K562 (cell line): ENCODE measurements around the gene POLD1. TPM values are rescaled to one million over a fixed set of nuclear protein-coding genes. Genes with fewer than 3 reads are reported as not detected.

Experiments used
- DACH1 ChIP-seq: fragments of 450-650 bp; IDR thresholded peaks from 2 replicates; pipeline ENCODE4 v1.6.1; 2018; ENCODE audit not compliant: partially characterized antibody
- FOXA3 ChIP-seq, 2 experiments: fragments of 450-650 bp in 1 of 2; sonication (generic) in 1 of 2; formaldehyde crosslinking; IDR thresholded peaks in 1 of 2; conservative IDR thresholded peaks in 1 of 2; 2 replicates each; pipeline versions ENCODE4 v1.4.0 to v1.8.0; 2020 to 2022; ENCODE audit warnings: mild to moderate bottlenecking in 2 of 2, missing genetic modification reagents in 1 of 2
- HDGF ChIP-seq: fragments of 450-650 bp; IDR thresholded peaks from 2 replicates; pipeline ENCODE4 v1.6.1; 2016
- HEY1 ChIP-seq: fragments of 250-450 bp; sonication (Bioruptor Pico); IDR thresholded peaks from 2 replicates; pipeline ENCODE4 v1.5.0; 2020; ENCODE audit warnings: mild to moderate bottlenecking, moderate library complexity, borderline replicate concordance
- PHTF2 ChIP-seq: fragments of 250-450 bp; sonication (Bioruptor Pico); IDR thresholded peaks from 2 replicates; pipeline ENCODE4 v1.5.0; 2021; ENCODE audit warnings: mild to moderate bottlenecking
- PURB ChIP-seq: sonication (generic); formaldehyde crosslinking; IDR thresholded peaks from 2 replicates; pipeline ENCODE4 v1.9.0; 2021; ENCODE audit warnings: low read depth, mild to moderate bottlenecking, missing genetic modification reagents
- TGIF2 ChIP-seq: sonication (generic); formaldehyde crosslinking; IDR thresholded peaks from 2 replicates; pipeline ENCODE4 v1.8.1; 2022; ENCODE audit warnings: mild to moderate bottlenecking, missing genetic modification reagents, moderate library complexity
- TRIM24 ChIP-seq, 2 experiments: fragments of 450-650 bp; IDR thresholded peaks; 2 replicates each; pipeline ENCODE4 v1.6.1; 2016
- ZNF165 ChIP-seq: fragments of 250-450 bp; sonication (Bioruptor Pico); IDR thresholded peaks from 2 replicates; pipeline ENCODE4 v1.4.0; 2020; ENCODE audit warnings: borderline replicate concordance
- ZNF184 ChIP-seq: sonication (generic); formaldehyde crosslinking; IDR thresholded peaks from 2 replicates; pipeline ENCODE4 v1.5.0; 2020; ENCODE audit warnings: missing genetic modification reagents
- ZNF717 ChIP-seq: fragments of 250-450 bp; sonication (Bioruptor Pico); IDR thresholded peaks from 2 replicates; pipeline ENCODE4 v1.5.0; 2021
- polyA plus RNA-seq, 8 experiments: library from polyadenylated mRNA; depleted of rRNA in 4 of 8; stranded (reverse) in 5 of 8; unstranded in 3 of 8; fragments of >200 nt; fragmentation: Nextera tagmentation in 2 of 8; fragmentation: Illumina TruSeq in 1 of 8; extraction: Ambion mirVana in 2 of 8; extraction: Trizol in 1 of 8; gene quantifications; 2 replicates each; pipeline versions ENCODE4 v1.2.1 to v1.2.3, GENCODE V29; 2011 to 2014; ENCODE audit warnings: inconsistent platforms in 1 of 8, missing spikeins in 1 of 8
- total RNA-seq, 7 experiments: library from RNA; depleted of rRNA in 6 of 7; stranded (reverse); fragments of >200 nt in 6 of 7; fragmentation: Illumina TruSeq in 2 of 7; extraction: Trizol in 2 of 7; gene quantifications; 2 replicates each; pipeline versions ENCODE4 v1.2.1 to v1.2.3, GENCODE V29; 2011 to 2021; ENCODE audit warnings: low replicate concordance in 1 of 7
- TF ChIP-seq, protein P1 (sequence below): sonication (generic); formaldehyde crosslinking; IDR thresholded peaks from 2 replicates; pipeline ENCODE4 v1.8.0; 2022; ENCODE audit warnings: missing genetic modification reagents, mild to moderate bottlenecking, borderline replicate concordance
- TF ChIP-seq, protein P2 (sequence below), 2 experiments: fragments of 450-650 bp in 1 of 2; IDR thresholded peaks; 2 replicates each; pipeline ENCODE4 v1.6.1; 2011 to 2017; ENCODE audit warnings: low read depth in 2 of 2, antibody characterized with exemption in 1 of 2, borderline replicate concordance in 1 of 2, low read length in 1 of 2, mild to moderate bottlenecking in 1 of 2, mixed read lengths in 1 of 2; ENCODE audit not compliant: control insufficient read depth in 1 of 2
- TF ChIP-seq, protein P3 (sequence below): fragments of 200-800 bp; sonication (Bioruptor generic); IDR thresholded peaks from 2 replicates; pipeline ENCODE4 v1.6.1; 2017; ENCODE audit warnings: missing genetic modification characterization, missing compliant biosample characterization

Gene POLD1
- total and polyA plus RNA-seq, 9 of the 15 experiments (the other 6 are each of a cell fraction or from before 2014, with no cell fraction given) = 1.3 to 312 (median 47.8) TPM

DNA sequence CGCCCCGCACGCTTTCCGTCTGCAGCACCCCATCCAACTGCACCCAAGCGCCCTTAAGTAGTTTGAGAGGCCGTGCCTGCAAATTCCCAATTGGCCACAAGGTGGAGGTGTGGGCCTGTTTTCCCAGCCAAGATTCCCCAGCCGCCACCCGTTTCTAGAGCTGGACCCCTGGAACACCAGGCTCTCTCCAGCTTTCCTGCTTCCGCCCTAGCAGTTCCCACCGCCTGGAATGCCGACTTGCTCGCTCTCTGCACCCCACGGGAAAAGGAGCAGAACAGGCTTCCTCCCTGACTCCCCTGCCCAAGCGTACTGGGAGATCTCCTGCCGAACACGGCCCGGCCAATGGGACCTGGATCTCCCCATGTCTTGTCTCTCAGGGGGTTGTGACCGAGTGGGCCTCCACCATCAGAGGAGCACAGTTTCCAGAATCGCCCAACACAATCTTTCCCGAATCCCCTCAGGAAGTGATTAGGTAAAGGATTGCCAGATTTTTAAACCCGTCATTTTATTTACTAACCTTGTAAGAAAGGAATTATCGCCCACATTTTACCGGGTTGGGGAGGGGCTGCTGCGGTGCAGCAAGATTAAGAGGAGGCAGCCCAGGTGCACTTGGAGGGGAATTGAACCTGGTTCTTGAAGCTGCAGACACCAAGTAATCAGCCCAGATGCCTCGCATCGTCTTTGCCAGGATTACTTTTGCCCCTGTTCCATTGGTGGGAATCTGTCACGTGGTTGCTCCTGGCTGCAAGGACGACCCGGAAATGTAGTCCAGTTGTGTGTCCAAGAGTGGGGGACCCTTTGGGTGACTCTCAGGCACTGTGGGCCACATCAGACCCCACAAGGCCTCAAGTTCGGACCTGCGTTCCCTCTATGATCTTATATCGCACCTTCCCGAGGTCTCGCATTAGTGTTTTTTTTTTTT lies 15.2 kb upstream of the POLD1 start (continued):
- TF ChIP-seq, protein P1, sequence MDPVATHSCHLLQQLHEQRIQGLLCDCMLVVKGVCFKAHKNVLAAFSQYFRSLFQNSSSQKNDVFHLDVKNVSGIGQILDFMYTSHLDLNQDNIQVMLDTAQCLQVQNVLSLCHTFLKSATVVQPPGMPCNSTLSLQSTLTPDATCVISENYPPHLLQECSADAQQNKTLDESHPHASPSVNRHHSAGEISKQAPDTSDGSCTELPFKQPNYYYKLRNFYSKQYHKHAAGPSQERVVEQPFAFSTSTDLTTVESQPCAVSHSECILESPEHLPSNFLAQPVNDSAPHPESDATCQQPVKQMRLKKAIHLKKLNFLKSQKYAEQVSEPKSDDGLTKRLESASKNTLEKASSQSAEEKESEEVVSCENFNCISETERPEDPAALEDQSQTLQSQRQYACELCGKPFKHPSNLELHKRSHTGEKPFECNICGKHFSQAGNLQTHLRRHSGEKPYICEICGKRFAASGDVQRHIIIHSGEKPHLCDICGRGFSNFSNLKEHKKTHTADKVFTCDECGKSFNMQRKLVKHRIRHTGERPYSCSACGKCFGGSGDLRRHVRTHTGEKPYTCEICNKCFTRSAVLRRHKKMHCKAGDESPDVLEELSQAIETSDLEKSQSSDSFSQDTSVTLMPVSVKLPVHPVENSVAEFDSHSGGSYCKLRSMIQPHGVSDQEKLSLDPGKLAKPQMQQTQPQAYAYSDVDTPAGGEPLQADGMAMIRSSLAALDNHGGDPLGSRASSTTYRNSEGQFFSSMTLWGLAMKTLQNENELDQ (CRISPR knock-in tag) = no peak
- TF ChIP-seq, protein P2, sequence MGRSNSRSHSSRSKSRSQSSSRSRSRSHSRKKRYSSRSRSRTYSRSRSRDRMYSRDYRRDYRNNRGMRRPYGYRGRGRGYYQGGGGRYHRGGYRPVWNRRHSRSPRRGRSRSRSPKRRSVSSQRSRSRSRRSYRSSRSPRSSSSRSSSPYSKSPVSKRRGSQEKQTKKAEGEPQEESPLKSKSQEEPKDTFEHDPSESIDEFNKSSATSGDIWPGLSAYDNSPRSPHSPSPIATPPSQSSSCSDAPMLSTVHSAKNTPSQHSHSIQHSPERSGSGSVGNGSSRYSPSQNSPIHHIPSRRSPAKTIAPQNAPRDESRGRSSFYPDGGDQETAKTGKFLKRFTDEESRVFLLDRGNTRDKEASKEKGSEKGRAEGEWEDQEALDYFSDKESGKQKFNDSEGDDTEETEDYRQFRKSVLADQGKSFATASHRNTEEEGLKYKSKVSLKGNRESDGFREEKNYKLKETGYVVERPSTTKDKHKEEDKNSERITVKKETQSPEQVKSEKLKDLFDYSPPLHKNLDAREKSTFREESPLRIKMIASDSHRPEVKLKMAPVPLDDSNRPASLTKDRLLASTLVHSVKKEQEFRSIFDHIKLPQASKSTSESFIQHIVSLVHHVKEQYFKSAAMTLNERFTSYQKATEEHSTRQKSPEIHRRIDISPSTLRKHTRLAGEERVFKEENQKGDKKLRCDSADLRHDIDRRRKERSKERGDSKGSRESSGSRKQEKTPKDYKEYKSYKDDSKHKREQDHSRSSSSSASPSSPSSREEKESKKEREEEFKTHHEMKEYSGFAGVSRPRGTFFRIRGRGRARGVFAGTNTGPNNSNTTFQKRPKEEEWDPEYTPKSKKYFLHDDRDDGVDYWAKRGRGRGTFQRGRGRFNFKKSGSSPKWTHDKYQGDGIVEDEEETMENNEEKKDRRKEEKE (IDR thresholded peaks at IDR 0.05; ENCODE audit: borderline replicate concordance in 1 of 2, control insufficient read depth in 1 of 2, low read depth in 2 of 2, low read length in 1 of 2) = no peak
- no peak for TF ChIP-seq PURB (CRISPR knock-in tag)
- TF ChIP-seq ZNF184 (CRISPR knock-in tag) = no peak
- TF ChIP-seq FOXA3 (CRISPR knock-in tag; conservative IDR thresholded peaks at IDR 0.05 in 1 of 2, IDR thresholded peaks at IDR 0.05 in 1 of 2) = no peak
- TF ChIP-seq, protein P3, sequence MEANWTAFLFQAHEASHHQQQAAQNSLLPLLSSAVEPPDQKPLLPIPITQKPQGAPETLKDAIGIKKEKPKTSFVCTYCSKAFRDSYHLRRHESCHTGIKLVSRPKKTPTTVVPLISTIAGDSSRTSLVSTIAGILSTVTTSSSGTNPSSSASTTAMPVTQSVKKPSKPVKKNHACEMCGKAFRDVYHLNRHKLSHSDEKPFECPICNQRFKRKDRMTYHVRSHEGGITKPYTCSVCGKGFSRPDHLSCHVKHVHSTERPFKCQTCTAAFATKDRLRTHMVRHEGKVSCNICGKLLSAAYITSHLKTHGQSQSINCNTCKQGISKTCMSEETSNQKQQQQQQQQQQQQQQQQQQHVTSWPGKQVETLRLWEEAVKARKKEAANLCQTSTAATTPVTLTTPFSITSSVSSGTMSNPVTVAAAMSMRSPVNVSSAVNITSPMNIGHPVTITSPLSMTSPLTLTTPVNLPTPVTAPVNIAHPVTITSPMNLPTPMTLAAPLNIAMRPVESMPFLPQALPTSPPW (CRISPR knock-in tag) = peak; percentile 22
- TF ChIP-seq HEY1 = no peak
- TF ChIP-seq ZNF717 (CRISPR knock-in tag) = no peak
- TF ChIP-seq DACH1 = no peak
- no peak for TF ChIP-seq PHTF2 (CRISPR knock-in tag)
- TF ChIP-seq ZNF165 (CRISPR knock-in tag) = no peak
- TF ChIP-seq HDGF = no peak
- no peak for TF ChIP-seq TRIM24 (IDR thresholded peaks at IDR 0.05)
- TF ChIP-seq TGIF2 (CRISPR knock-in tag) = no peak
